Muscle of arm (tissue), 14 donors: Measurements from ENCODE around the gene ZXDB. TPM values are rescaled to one million over a fixed set of nuclear protein-coding genes. Genes with fewer than 3 reads are reported as not detected.
"Not testable (repeated sequence)": the region's sequence is repeated elsewhere in the genome, so short reads cannot be mapped to it uniquely, and the experiment has no call there.

Source experiments
- DNase-seq: peaks from one replicate; pipeline ENCODE4 v3.0.0-alpha.2; 2013
- long read RNA-seq, 11 donors: transcript quantifications; one replicate each; lab custom pipeline, GENCODE V29; 2026
- polyA plus RNA-seq, 12 donors: library from polyadenylated mRNA; unstranded; fragments of 120-200 nt; gene quantifications; one replicate each; pipeline ENCODE4 v1.2.1, GENCODE V29; 2013; ENCODE audit not compliant: insufficient read length in 12 of 12

The ZXDB gene
- 10 to 100 TPM in 1 of 12 donors, 1 to 10 TPM in 10, not detected in 1; 5.6 to 11.2 (median 6.1) TPM for polyA plus RNA-seq
- long read RNA-seq, donor 1, full-length matches to known transcripts: 29 of 29 reads
- long read RNA-seq, donor 1, partial matches to known transcripts: 0 of 29 reads
- long read RNA-seq, donor 1, other reads (novel, unspliced or antisense): 0 of 29 reads
- long read RNA-seq, donor 2, full-length matches to known transcripts: 8 of 8 reads
- long read RNA-seq, donor 2, partial matches to known transcripts: 0 of 8 reads
- long read RNA-seq, donor 2, other reads (novel, unspliced or antisense): 0 of 8 reads
- long read RNA-seq, donor 3, full-length matches to known transcripts: 6 of 6 reads
- long read RNA-seq, donor 3, partial matches to known transcripts: 0 of 6 reads
- long read RNA-seq, donor 3, other reads (novel, unspliced or antisense): 0 of 6 reads
- long read RNA-seq, donor 4, full-length matches to known transcripts: 5 of 5 reads
- long read RNA-seq, donor 4, partial matches to known transcripts: 0 of 5 reads
- long read RNA-seq, donor 4, other reads (novel, unspliced or antisense): 0 of 5 reads
- long read RNA-seq, donor 5, full-length matches to known transcripts: 4 of 4 reads
- long read RNA-seq, donor 5, partial matches to known transcripts: 0 of 4 reads
- long read RNA-seq, donor 5, other reads (novel, unspliced or antisense): 0 of 4 reads
- long read RNA-seq, donor 6, full-length matches to known transcripts: 9 of 9 reads
- long read RNA-seq, donor 6, partial matches to known transcripts: 0 of 9 reads
- long read RNA-seq, donor 6, other reads (novel, unspliced or antisense): 0 of 9 reads
- long read RNA-seq, donor 7, full-length matches to known transcripts: 6 of 6 reads
- long read RNA-seq, donor 7, partial matches to known transcripts: 0 of 6 reads
- long read RNA-seq, donor 7, other reads (novel, unspliced or antisense): 0 of 6 reads
- long read RNA-seq, donor 8, full-length matches to known transcripts: 6 of 6 reads
- long read RNA-seq, donor 8, partial matches to known transcripts: 0 of 6 reads
- long read RNA-seq, donor 8, other reads (novel, unspliced or antisense): 0 of 6 reads
- long read RNA-seq, donor 9, full-length matches to known transcripts: 4 of 4 reads
- long read RNA-seq, donor 9, partial matches to known transcripts: 0 of 4 reads
- long read RNA-seq, donor 9, other reads (novel, unspliced or antisense): 0 of 4 reads
- long read RNA-seq, donor 10, full-length matches to known transcripts: 9 of 9 reads
- long read RNA-seq, donor 10, partial matches to known transcripts: 0 of 9 reads
- long read RNA-seq, donor 10, other reads (novel, unspliced or antisense): 0 of 9 reads
- long read RNA-seq, donor 11, full-length matches to known transcripts: 17 of 17 reads
- long read RNA-seq, donor 11, partial matches to known transcripts: 0 of 17 reads
- long read RNA-seq, donor 11, other reads (novel, unspliced or antisense): 0 of 17 reads

GRCh38 chrX:57591284-57592159 lies at the start of gene ZXDB:
Gene ZXDB, plus strand, starts transcription at chrX:57592011. Its CDS starts 38 bp downstream, at chrX:57592049.
- DNase-seq: peak; percentile 26

GRCh38 chrX:57565198-57565597 lies 26.6 kb upstream of the ZXDB start:
- no peak for DNase-seq

GRCh38 chrX:57573754-57574153 lies 18.1 kb upstream of the ZXDB start:
- no peak for DNase-seq

GRCh38 chrX:57582948-57583347 lies 8.9 kb upstream of the ZXDB start:
- not testable (repeated sequence) for DNase-seq

GRCh38 chrX:57583477-57583876 lies 8.3 kb upstream of the ZXDB start:
- DNase-seq: no peak

- no peak for DNase-seq
These were observed 5.5 kb upstream of the ZXDB start for GRCh38 chrX:57586360-57586759.

GRCh38 chrX:57587062-57587461 lies 4.7 kb upstream of the ZXDB start:
- no peak for DNase-seq

- DNase-seq: no peak
These were observed 4.2 kb upstream of the ZXDB start for GRCh38 chrX:57587607-57588006.

- DNase-seq: peak; percentile 16
These were observed 516 bp downstream of the ZXDB start for GRCh38 chrX:57592160-57592893.

- DNase-seq: not testable (repeated sequence)
These were observed 1.0 kb downstream of the ZXDB start for GRCh38 chrX:57592894-57593215.

- DNase-seq: no peak
These were observed 3.6 kb downstream of the ZXDB start for GRCh38 chrX:57595381-57595811.

GRCh38 chrX:57596109-57596508 lies 4.3 kb downstream of the ZXDB start:
- DNase-seq: no peak

- DNase-seq: no peak
These were observed 4.7 kb downstream of the ZXDB start for GRCh38 chrX:57596516-57596915.

- no peak for DNase-seq
These were observed 15.7 kb downstream of the ZXDB start for GRCh38 chrX:57607295-57608187.

GRCh38 chrX:57613351-57613750 lies 21.5 kb downstream of the ZXDB start:
- DNase-seq: not testable (repeated sequence)

GRCh38 chrX:57629438-57629837 lies 37.6 kb downstream of the ZXDB start:
- DNase-seq: not testable (repeated sequence)

- DNase-seq: no peak
These were observed 48.8 kb downstream of the ZXDB start for GRCh38 chrX:57640674-57641016.

- DNase-seq: no peak
These were observed 49.5 kb downstream of the ZXDB start for GRCh38 chrX:57641338-57641737.

GRCh38 chrX:57643698-57644097 lies 51.9 kb downstream of the ZXDB start:
- no peak for DNase-seq
